GM12874 (cell line): Measurements from ENCODE around the gene FARP1.

Experiments used
- CTCF ChIP-seq: IDR thresholded peaks from 2 replicates; pipeline ENCODE4 v1.5.1; 2011; ENCODE audit warnings: low read depth, mild to moderate bottlenecking, control low read depth, low read length, moderate library complexity; ENCODE audit not compliant: insufficient read depth

Gene FARP1

GRCh38 chr13:98365302-98365701 lies 222.4 kb downstream of the FARP1 start:
- TF ChIP-seq CTCF: no peak

GRCh38 chr13:98366010-98366409 lies 223.1 kb downstream of the FARP1 start:
- no peak for TF ChIP-seq CTCF

GRCh38 chr13:98366443-98366842 lies 223.5 kb downstream of the FARP1 start:
- TF ChIP-seq CTCF: no peak

GRCh38 chr13:98366959-98367358 lies 224.1 kb downstream of the FARP1 start:
- TF ChIP-seq CTCF: no peak

- TF ChIP-seq CTCF: no peak
Observed at GRCh38 chr13:98368019-98368418, 225.1 kb downstream of the FARP1 start.

- TF ChIP-seq CTCF: no peak
Observed at GRCh38 chr13:98370261-98370660, 227.4 kb downstream of the FARP1 start.

GRCh38 chr13:98370806-98371515 lies 228.1 kb downstream of the FARP1 start:
- TF ChIP-seq CTCF: no peak

GRCh38 chr13:98371516-98372023 lies 228.7 kb downstream of the FARP1 start:
- no peak for TF ChIP-seq CTCF
